ENCODE results near the gene CSDE1. TPM values are rescaled to one million over a fixed set of nuclear protein-coding genes. Genes with fewer than 3 reads are reported as not detected.

The CSDE1 gene
- total RNA-seq, 4 donors from 2014 or later, result 342 to 1,039 (median 551) TPM

DNA sequence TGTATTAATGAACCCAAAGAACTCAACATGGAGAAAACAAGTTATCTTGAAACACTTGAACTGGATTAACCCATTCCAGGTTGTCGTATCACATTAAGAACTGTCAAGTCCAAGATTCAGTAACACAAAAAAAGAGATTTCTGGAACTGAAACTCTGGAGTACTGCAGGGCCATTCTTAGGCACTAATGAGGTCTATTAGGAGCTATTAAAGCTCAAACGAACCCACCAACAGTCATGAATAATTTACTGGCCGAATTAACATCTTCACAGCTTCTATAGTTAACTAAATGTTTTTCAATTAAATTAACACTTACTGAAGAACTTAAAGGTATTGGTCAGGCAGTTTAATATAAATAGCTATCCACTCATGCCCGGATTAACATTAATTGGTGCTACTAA, 4.6 kb downstream of the CSDE1 start:
- TF ChIP-seq, protein P1, sequence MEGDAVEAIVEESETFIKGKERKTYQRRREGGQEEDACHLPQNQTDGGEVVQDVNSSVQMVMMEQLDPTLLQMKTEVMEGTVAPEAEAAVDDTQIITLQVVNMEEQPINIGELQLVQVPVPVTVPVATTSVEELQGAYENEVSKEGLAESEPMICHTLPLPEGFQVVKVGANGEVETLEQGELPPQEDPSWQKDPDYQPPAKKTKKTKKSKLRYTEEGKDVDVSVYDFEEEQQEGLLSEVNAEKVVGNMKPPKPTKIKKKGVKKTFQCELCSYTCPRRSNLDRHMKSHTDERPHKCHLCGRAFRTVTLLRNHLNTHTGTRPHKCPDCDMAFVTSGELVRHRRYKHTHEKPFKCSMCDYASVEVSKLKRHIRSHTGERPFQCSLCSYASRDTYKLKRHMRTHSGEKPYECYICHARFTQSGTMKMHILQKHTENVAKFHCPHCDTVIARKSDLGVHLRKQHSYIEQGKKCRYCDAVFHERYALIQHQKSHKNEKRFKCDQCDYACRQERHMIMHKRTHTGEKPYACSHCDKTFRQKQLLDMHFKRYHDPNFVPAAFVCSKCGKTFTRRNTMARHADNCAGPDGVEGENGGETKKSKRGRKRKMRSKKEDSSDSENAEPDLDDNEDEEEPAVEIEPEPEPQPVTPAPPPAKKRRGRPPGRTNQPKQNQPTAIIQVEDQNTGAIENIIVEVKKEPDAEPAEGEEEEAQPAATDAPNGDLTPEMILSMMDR (IDR thresholded peaks at IDR 0.05), result no peak
- no peak for TF ChIP-seq POLR2A (IDR thresholded peaks at IDR 0.05)
- H3K4me3 ChIP-seq (ENCODE audit: low read depth, poor library complexity, severe bottlenecking), result no peak overlapping the region
- no peak for DNase-seq (ENCODE audit: low spot score in 2 of 2)

DNA sequence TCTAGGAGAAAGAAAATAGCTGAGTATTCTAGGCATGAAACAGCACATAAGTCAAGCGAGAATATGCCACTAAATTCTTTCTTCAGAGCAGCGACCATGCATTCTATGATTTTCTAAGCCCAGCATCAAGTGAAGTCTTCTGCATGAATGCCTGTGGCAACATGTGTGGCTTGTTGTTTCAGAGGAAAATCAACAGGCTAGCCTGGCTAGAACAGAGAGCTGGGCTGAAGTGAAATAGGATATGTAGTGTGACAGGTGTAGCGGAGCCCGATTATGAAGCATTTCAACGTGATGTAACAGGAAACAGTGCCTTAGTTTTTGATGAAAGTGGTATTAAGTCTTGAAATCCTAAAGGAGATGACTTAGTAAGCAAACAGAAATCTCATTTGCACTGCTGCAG, 7.0 kb downstream of the CSDE1 start:
- H3K4me3 ChIP-seq (ENCODE audit: low read depth, poor library complexity, severe bottlenecking), result no peak overlapping the region
- no peak for DNase-seq (ENCODE audit: low spot score in 2 of 2)
- no peak for TF ChIP-seq POLR2A (IDR thresholded peaks at IDR 0.05)
- TF ChIP-seq, protein P1 (IDR thresholded peaks at IDR 0.05), result no peak
- intact Hi-C loops (cut with DNase I; ENCODE audit: low total_unique reads), result no loop called here
- 62 to 68% methylated on average over 5 of the region's 5 CpGs for WGBS, 2 donors

More for the DNA sequence above, 4.6 kb downstream of the CSDE1 start:
- intact Hi-C loops (cut with DNase I; ENCODE audit: low total_unique reads), result no loop called here
- 68 to 71% methylated on average over 4 of the region's 4 CpGs for WGBS, 2 donors

DNA sequence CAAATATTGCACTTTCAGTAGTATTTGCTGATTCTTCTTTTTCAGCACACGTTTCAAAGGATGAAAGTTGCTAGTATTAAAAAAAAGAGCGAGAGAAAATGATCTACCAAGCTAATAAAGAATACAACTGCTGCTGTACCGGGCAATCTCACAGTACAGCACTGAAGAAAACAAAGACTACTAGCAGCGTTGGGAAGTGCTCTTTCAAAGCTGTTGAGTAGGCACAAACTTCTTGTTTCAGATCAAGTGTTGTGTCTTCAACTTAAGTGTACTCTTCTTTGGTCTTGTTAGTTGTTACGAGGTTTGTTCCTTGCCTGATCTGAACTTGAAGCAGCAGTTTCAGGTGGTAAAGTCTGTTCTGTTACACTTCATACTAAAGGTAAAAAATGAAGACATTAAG, 7.9 kb downstream of the CSDE1 start:
- DNase-seq (ENCODE audit: low spot score in 2 of 2), result no peak
- TF ChIP-seq, protein P1 (IDR thresholded peaks at IDR 0.05), result no peak
- TF ChIP-seq POLR2A (IDR thresholded peaks at IDR 0.05), result no peak
- intact Hi-C loops (cut with DNase I; ENCODE audit: low total_unique reads), result no loop called here
- WGBS, 2 donors, result 76 to 80% methylated on average over 5 of the region's 5 CpGs
- H3K4me3 ChIP-seq (ENCODE audit: low read depth, poor library complexity, severe bottlenecking), result no peak overlapping the region

DNA sequence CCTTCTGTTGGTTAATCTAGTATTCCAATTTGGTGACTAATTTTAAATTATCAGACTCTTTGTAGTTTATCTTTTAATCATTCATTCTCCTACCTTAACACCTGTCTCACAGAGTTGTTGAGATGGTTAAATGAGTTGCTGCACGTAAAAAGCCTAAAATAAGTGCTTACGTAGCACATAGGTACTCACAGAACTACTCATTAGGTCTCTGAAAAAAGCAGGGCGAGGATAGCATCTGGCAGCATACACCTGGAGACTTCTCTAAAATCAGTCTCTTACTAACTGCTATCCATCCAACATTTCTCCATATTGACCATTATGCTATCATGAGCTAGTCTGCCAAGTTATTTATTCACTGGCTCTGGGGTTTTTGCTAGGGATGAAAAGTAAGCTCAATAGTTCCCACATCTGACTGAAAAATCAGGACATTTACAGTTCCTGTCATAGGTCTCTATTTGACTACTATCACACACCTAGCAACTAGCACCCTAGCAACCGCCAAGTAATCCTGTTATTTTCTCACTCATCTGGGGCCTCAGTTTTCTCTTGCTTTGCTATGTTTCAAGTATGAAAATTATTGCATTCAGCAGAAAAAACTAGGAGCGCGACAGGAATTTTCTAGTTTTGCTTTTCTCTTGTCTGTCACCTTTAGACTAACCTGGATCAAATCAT, 11.2 kb downstream of the CSDE1 start:
- intact Hi-C loops (cut with DNase I; ENCODE audit: low total_unique reads), result no loop called here
- TF ChIP-seq, protein P1 (IDR thresholded peaks at IDR 0.05), result no peak
- TF ChIP-seq POLR2A (IDR thresholded peaks at IDR 0.05), result no peak
- WGBS, 2 donors, result 80% methylated on average over 6 of the region's 6 CpGs
- DNase-seq (ENCODE audit: low spot score in 2 of 2), result no peak
- H3K4me3 ChIP-seq (ENCODE audit: low read depth, poor library complexity, severe bottlenecking), result no peak overlapping the region

DNA sequence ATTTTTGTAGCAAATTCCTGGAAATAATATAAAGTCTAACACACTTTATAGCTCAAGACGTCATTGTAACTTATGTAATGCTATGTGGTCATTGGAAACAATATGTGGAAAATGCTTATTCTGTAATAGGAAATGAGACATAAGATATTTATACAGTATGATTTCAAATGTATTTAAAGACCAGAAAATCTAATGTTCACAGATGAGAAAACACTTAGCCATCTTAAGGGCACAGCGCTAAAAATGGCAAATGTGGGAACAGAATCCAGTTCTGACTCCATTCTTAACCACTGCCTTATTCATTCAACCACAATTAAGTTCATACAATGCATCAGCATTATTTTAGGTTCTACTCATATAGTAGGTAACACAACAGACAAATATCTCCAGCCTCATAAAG, 12.5 kb downstream of the CSDE1 start:
- 68 to 75% methylated on average over 2 of the region's 2 CpGs for WGBS, 2 donors
- TF ChIP-seq, protein P1 (IDR thresholded peaks at IDR 0.05), result no peak
- TF ChIP-seq POLR2A (IDR thresholded peaks at IDR 0.05), result no peak
- no peak overlapping the region for H3K4me3 ChIP-seq (ENCODE audit: low read depth, poor library complexity, severe bottlenecking)
- DNase-seq (ENCODE audit: low spot score in 2 of 2), result no peak
- intact Hi-C loops (cut with DNase I; ENCODE audit: low total_unique reads), result no loop called here

All from lower leg skin (tissue), 4 donors.